ENCODE measurements around the gene SLC30A9.
A peak's percentile ranks its signal among the peaks of the same experiment; 100 is the strongest.

SLC30A9 gene

GRCh38 chr4:41990365-41991111 is at the start of gene SLC30A9:
Gene SLC30A9 (plus strand): TSS chr4:41990530. CDS start chr4:41990652, 122 bp downstream.
- peak; percentile 81 for DNase-seq

DNA sequence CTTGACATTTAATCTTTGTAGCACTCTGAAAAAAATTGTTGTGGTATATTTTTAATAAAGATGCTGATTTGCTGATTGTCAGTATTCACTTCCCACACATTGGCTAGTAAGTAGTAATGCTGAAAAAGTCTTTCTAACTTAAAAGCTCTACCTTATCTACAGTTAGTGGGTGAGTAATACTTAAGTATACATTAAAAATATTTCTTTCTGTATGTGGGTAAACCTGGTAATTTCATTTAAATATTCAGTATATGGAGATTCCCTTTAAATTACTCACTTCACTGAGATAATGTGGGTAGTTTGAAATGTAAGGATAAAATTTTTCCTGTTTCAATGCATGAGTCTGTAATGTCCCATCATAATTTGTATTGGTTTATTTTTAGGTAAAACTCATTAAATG is 49.5 kb upstream of the SLC30A9 start:
- no peak for DNase-seq

- DNase-seq, result no peak
Measured at GRCh38 chr4:41943506-41943905, 46.8 kb upstream of the SLC30A9 start.

DNA sequence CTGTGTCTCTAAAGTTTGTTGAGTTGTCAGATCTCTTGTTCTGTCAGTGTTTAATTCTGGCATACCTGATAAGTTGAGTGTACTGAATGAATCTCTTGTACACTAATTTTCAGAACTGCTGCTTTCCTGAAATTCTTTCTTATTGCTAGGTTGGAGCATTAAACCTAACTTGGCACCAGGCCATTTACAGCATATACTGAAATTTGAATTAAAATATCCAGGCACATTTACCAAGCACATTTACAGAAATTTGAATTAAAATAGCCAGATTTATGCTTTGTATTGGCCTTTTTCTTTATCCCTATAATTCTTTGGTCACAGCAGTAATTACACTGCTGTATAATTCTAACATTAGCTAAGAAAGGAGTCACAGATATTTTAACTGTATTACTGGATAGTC is 46.2 kb upstream of the SLC30A9 start:
- DNase-seq, result no peak

DNA sequence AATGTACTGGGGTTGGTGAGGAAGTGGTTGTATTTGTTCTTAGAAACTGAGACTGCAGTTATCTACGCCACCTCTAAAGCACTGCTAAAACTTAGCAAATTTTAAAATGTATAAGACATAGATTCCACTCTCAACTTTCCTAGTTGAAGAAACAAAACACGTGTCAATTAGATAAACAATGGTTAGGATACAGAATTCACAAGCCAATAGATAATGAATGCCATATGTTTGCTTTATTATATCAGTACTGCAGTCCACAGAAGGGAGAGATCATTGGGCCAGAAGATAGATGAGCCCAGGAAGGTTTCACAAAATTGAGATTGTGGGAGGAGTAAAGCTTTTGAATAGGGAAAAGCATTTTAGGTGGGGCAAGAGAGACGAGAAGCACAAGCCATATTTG is 40.8 kb upstream of the SLC30A9 start:
- no peak for DNase-seq

DNA sequence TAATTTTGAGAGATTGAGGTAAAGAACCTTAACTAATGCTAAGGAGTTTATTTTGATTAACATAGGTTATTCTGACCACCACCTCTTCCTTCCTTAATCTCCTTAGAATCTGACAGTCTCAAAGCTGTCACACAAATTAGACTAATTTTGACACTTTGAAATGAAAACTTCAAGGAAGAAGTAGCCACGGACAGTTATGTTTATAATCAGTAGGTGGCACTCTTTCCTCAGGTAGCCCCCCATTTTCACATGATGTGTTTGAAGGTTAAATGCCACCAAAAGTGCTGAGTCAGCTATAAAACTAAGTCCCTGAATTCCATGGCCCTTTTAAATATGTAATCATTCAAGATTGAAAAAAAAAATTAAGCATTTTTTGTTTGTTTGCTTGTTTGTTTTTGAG is 32.7 kb upstream of the SLC30A9 start:
- no peak for DNase-seq

DNA sequence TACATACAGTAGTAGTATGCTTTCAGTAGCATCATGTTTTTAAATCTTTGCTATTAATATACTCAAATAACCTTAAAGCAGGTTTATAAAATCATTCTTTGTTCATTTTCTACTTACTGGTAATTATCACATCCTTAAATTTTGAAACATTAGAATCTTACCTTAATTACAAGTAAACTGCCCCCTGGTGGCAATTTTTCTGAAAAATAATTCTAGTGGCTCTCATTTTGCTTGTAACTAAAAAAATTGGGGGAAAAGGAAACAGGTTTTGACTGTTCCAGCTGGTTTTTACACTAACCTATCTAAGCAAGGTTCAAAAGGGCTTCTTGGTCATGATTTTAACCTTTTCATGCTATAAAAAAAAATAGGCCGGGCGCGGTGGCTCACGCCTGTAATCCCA is 27.2 kb upstream of the SLC30A9 start:
- no peak for DNase-seq

GRCh38 chr4:41964401-41964800 is 25.9 kb upstream of the SLC30A9 start:
- DNase-seq, result no peak

DNA sequence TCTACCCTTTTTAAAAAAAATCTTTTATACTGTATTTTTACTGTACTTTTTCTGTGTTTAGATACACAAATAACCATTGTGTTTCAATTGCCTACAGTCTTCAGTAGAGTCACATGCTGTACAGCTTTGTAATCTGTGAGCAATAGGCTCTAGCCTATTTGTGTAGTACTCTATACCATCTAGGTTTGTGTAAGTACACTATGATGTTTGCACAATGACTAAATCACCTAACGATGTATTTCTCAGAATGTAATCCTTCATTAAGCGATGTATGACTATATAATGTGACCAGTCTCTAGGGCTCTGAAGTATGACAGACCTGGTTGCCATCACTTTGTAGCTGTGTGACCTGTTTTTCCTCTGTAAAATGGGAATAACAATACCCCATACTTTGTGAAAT is 22.9 kb upstream of the SLC30A9 start:
- DNase-seq, result no peak

GRCh38 chr4:41969671-41970070 is 20.7 kb upstream of the SLC30A9 start:
- no peak for DNase-seq

DNA sequence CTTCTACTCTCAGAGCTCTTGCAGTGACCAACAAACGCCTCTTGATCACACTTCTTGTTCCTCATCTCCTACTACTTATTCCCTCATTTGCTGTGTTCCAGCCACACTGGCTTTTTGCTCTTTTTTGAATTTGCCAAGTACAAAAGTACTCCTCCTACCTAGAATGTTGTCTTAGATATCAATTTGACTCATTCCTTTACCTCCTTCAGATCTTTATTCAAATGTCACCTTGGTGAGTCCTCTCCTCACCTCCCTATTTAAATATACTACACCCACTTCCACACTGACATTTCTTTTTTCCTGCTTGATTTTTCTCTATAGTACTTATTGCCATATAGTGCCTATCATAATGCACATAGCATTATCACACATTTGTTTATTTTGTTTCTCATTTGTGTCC is 15.0 kb upstream of the SLC30A9 start:
- DNase-seq, result no peak

- DNase-seq, result no peak
Measured at GRCh38 chr4:41976775-41977516, 13.4 kb upstream of the SLC30A9 start.

DNA sequence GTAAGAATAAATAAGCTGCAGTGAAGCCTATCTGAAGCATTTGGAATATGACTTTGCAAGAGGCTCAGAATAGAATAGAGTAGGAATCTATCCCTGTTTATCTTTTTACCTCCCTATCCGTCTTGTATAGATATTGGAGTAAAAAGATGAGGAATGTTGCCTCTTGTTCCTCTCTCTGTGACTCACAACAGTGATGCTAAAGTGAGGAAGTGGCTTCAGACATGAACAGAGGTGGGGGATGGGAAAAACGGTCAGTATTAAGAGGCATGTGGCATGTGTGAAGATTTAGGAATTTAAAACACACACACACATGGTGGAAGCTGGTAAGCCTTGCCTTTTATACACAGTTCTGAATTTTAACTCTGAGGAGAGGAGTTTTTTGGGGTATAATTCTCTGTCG is 12.6 kb upstream of the SLC30A9 start:
- no peak for DNase-seq

- DNase-seq, result no peak
Measured at GRCh38 chr4:41981456-41981855, 8.9 kb upstream of the SLC30A9 start, which contains the start of gene DCAF4L1. Gene DCAF4L1 (plus strand): TSS chr4:41981756. CDS start chr4:41981793, 37 bp downstream.

DNA sequence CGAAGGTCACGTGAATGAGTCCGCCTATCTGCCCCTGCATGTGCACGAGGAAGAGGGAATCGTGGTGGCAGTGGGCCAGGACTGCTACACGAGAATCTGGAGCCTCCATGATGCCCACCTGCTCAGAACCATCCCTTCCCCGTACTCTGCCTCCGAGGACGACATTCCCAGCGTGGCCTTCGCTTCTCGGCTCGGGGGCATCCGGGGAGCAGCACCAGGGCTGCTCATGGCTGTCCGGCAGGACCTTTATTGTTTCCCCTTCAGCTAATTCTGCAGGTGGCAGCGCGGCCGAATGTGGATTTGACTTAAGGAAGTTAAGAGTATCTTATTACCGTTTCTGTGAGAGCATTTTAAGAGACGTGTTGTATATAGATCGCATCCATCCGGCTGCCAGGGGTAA is 7.6 kb upstream of the SLC30A9 start:
- no peak for DNase-seq

- no peak for DNase-seq
Measured at GRCh38 chr4:41985151-41985550, 5.2 kb upstream of the SLC30A9 start.

DNA sequence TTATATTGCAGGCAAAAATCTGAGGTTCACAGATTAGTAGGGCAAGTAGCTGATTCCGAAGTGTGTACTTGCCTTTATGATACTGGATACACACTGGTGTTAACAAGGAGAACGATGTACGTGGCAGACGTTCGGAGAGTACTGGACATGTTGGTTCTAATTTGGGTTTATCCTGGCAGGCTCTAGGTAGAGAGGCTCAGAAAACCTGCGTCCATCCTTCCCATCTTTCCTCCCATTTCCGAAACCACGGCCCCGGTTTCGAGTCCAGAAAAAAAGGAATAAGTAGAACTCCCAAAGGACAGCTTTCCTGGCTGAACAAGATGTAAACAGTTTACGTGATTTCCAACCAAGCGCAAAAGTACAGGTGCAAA is 351 bp upstream of the SLC30A9 start:
- no peak for DNase-seq

DNA sequence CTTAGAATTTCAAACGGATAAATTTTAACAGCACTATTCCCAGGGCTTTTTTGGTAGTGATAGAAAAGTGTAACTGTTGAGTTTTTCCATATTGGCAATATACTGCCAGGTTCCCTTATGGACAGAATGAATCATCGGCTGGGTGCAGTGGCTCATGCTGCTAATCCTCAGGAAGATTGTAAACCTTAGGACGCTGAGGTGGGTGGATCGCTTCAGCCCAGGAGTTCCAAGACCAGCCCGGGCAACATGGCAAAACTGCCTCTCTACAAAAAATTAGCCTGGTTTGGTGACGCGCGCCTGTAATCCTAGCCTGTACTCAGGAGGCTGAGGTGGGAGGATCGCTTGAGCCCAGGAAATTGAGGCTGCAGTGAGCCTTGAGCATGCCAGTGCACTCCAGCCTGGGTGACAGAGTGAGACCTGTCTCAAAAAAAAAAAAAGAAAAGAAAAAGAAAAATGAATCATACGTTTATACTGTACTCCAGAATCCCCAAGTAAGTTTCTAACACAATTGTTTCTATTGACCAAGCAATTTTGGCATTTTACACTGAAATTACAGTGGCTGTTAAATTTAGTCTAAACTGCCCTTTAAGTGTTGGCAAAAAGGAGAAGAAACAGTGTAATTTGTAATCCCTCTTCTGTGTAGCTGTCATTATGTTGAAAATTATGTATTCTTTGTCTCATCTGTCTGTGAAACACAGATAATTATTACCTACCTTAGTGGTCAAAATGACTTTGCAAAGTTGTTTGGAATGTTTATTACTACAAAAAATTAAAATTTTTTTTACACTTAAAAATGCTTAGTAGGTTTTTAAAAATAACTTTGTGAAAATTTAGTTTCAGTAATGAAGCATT is 1.8 kb downstream of the SLC30A9 start:
- no peak for DNase-seq

GRCh38 chr4:41992967-41993857 is 2.9 kb downstream of the SLC30A9 start:
- DNase-seq, result no peak

- no peak for DNase-seq
Measured at GRCh38 chr4:41994461-41994985, 4.2 kb downstream of the SLC30A9 start.

DNA sequence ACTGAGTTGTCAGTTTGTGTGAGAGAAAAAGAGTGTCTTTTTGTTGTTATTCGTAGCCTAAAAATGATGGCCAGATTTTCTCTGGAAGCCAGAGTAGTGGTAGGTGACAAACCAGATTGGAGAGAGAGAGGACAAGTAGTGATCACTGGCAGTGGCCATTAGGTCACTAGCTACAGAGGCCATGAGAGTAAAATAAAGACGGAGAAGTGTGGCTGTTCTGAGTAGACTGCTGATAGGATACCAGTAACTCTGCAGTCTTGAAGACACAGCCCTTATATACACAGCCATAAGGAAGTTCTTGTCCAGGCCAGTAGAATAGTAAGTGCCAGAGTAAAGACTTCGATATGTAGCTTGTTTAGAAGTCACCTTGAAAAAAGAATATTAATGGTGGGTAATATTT is 7.7 kb downstream of the SLC30A9 start:
- DNase-seq, result no peak

- DNase-seq, result no peak
Measured at GRCh38 chr4:41999321-41999720, 9.0 kb downstream of the SLC30A9 start.

All from kidney glomerular epithelial cell (primary cell).